GM19035 (cell line): ENCODE data around the gene ZNF653.
"Not testable (repeated sequence)": the region's sequence is repeated elsewhere in the genome, so short reads cannot be mapped to it uniquely, and the experiment has no call there.

Experiments
- ATAC-seq: cut with Tn5 transposase; IDR thresholded peaks from one replicate; pipeline ENCODE4 v1.9.1; 2021; ENCODE audit not compliant: unreplicated experiment

ZNF653 gene

GRCh38 chr19:11458236-11458900, 47.3 kb downstream of the ZNF653 start:
- ATAC-seq, result no peak

DNA sequence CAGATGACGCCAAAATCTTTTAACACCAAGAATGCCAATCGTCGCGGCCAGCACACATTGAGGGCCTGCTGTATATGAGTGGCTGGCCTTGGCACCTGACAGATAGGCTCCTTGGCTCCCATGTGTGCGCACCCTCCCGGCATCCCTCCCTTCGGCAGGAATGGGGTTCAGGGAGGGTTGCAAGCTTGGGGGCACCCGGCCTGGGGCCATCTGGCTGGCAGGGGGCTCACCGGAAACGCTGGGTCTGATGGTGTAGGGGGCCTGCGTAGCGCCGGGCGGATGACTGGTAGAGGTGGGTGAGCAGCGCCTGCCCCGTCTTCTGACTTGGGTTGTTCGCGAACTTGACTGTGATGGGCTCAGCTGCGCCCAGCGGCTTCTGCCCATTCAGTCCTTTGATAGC, 47.8 kb downstream of the ZNF653 start:
- ATAC-seq, result no peak

DNA sequence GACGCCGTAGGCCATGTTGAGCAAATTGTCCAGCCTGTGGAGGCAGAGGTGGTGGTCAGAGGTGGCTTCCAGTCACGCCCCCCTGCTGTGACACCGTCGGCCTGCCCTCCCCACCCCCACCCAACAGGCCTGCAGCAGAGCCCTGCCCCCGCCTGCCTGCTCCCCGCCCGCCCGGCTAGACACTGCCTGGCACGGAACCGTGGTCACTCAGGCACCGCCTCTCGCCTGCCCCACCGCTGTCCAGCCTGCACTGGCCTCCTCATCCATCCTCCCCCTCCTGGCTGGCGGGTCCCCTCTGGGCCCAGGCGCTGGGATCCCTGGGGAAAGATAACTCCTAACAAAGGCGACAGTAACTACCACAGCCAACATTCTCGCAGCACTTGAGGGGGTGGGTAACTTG, 48.5 kb downstream of the ZNF653 start:
- ATAC-seq, result no peak

DNA sequence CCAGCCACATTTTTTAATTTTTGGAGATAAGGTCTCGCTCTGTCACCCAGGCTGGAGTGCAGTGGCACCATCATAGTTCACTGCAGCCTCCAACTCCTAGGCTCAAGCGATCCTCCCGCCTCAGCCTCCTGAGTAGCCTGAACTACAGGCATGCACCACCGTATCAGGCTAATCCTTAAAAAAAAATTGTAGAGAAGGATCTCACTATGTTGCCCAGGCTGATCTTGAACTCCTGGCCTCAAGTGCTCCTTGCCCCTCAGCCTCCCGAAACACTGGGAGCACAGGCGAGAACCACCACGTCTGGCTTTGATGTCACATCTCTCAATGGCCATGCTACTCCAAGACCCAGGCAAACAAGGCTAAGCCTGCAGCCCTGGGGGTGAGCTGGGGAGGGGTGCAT, 49.0 kb downstream of the ZNF653 start:
- ATAC-seq, result no peak

GRCh38 chr19:11455233-11455554, 50.4 kb downstream of the ZNF653 start:
- ATAC-seq, result not testable (repeated sequence)

DNA sequence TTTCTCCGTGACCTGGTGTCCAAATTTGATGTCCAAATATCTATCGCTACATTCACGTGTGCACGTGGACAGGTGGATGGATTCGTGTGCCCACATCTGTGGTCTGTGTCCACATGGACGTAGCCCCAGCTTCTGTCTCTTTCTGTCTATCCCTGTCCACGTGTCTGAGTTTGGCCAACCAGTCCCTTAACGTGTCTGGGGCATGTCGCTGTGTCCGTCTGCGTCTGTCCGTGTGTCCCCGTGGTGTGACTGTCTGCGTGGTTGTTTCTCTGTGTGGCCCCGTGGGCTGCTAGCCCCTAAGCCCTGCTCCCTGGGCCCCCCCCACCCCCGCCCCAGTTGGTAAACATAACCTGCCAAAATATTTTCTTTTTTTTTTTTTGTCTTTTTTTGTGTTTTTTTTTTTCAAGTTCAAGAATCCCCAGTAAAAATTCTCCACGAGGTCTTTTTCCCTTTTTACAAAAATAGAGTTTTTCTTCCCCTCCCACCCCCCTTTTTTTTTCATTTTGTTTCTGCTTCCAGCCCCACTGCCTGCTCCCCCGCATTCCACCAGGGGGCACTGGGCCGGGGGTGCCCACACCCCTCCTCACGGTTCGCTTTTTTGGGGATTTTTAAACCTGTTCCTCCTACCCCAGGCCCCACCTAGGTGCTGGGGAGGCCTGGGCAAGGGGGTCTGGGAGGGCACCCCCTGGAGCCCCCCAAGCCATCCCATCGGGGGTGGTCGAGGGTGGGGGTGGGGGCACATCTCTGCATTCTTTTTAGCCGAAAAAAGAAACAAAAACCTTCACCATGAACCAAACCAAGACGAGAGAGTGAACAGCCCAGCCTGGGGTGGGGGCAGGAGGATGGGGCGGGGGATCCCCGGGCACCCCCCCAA, 51.9 kb downstream of the ZNF653 start:
- ATAC-seq, result no peak

GRCh38 chr19:11452620-11453310, 52.9 kb downstream of the ZNF653 start:
- no peak for ATAC-seq

DNA sequence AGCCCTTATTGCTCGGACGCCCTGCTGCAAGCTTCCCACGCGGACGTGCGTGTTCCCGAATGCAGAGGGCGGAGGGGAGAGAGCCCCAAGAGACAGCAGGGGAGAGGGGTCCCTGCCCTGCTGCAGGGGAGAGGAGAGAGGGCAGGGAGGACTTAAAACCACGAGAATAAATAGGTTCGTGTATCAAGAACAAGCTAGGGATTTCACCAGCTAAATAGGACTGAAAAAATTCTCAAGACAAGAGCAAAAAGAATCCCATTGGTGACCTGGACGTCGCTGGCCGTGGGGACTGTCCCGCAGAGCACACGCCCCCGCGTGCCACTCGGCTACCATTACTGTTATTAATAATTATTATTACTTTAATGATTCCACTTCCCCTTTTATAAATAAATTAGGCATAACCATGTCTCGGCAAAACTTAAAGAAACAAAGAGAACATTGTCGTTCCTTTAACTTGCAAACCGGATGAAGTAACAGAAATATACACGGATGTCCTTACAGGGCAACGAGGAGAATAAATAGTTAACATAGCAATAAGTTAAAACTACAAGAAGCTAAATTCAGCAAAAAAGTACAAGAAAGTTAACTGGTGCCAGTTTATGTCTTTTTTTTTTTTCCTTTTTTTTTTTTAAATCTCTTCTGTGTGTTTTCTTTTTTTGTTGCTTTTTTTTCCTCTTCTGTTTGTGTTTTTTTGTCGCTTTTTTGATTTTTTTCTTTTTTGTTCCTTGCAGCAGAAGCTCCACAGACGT, 53.6 kb downstream of the ZNF653 start:
- ATAC-seq, result no peak

DNA sequence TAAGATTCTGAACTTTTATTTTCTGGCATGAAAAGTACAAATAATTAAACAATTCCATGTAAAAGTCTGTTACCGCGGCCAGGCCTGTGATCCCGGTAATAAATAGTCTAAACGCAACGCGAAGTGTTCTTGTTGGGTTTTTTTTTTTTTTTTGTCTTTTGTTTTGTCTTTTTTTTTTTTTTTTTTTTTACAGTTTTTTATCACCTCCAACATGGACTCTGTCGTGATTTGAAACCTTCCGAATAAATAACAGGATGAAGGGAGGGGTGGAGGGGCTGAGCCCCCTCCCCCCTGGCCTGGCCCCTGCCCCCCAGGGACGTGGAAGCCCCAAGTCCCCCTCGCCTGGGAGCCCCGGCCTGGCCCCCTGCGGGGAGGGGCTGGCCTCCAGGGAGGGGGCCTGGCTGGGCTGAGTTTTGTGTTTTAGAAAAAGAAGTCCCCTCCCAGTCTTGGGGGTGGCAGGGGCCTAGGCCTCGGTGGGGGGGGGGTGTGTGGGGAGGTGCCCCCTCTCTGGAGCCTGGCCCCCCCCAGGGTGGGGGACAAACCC, 54.2 kb downstream of the ZNF653 start:
- no peak for ATAC-seq

- ATAC-seq, result no peak
These were observed 54.9 kb downstream of the ZNF653 start for GRCh38 chr19:11450570-11451326.

DNA sequence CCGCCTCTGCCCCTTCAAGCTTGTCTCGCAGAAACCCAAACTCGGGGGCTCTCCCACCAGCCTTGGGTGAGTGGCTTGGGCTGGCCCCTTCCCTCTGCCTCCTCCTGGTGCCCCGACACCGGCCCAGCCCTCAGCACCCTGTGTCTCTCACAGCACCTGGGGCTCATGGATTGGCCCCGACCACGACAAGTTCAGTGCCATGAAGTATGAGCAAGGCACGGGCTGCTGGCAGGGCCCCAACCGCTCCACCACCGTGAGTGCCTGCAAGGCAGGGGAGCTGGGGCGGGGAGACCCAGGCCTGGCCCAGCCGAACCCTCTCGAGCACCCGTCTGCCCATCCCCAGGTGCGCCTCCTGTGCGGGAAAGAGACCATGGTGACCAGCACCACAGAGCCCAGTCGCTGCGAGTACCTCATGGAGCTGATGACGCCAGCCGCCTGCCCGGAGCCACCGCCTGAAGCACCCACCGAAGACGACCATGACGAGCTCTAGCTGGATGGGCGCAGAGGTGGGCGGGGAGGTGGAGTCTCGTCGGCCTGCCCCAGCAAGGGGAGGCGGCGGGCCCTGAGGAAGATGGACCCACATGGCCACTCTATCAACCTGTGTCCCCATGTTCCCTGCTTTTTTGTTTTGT, 56.6 kb downstream of the ZNF653 start:
- ATAC-seq, result no peak

- ATAC-seq, result no peak
These were observed 57.2 kb downstream of the ZNF653 start for GRCh38 chr19:11448410-11448809.

- no peak for ATAC-seq
These were observed 58.0 kb downstream of the ZNF653 start for GRCh38 chr19:11447347-11448262.

DNA sequence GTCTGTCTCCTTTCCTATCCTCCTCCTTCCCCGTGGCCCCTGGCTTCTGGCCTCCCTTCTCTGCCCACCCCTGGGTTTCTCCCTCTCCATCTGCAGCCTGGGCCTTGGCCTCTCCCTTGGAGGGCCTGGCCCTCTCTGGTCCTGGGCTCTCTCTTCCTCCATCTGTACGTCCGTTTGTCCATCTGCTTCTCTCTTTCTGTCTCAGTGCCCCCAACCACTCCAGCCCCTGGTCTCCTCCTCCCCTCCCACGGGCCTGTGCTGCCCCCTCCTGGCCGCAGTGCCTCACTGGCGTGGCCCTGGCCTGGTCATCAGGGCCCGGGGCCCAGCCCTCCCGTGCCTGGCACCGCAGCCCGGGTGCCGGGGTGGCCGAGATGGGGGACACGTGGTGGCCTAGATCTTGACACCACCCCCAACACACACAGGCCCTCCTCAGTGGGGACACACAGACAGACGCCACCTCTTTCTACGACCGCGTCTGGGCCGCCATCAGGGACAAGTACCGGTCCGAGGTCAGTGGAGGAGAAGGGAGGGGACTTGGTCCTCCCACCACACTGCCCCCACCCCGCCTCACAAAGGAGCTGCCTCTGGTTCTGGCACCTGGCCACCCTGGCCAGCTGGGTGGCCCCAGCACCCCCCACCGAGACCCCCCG, 58.9 kb downstream of the ZNF653 start:
- ATAC-seq, result no peak

DNA sequence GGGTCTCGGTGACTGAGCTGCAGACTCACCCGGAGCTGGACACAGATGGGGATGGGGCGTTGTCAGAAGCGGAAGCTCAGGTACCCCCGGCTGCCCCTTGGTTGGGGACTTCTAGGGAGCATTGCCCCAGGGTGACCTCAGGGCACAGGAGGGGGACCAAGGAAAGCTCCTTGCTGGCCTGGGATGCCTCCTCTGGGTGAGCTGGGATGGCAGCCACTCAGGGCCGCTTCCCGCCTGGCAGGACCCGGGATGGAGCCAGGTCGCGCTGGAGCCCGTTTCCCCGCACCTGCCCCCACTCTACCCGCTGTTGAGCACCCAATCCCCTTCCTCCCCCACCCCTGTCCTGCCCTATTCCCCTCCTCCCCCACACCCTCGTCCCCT, 59.4 kb downstream of the ZNF653 start:
- ATAC-seq, result no peak

DNA sequence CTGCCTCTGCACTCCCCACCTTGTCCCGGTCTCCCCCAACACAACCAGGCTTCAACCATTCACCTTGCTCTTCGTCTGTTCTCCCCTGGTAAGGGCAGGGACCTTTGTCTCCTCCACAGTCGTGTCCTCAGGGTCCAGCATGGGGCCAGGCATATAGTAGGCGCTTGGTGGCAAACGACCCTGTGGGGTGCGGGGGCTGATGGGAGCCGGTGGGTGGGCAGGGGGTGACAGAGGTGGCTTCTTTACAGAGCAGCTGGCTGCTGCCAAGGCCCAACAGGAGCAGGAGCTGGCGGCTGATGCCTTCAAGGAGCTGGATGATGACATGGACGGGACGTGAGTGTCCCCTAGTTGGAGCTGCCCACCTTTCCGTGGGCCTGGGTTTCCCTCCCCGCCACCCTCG, 60.5 kb downstream of the ZNF653 start:
- no peak for ATAC-seq

DNA sequence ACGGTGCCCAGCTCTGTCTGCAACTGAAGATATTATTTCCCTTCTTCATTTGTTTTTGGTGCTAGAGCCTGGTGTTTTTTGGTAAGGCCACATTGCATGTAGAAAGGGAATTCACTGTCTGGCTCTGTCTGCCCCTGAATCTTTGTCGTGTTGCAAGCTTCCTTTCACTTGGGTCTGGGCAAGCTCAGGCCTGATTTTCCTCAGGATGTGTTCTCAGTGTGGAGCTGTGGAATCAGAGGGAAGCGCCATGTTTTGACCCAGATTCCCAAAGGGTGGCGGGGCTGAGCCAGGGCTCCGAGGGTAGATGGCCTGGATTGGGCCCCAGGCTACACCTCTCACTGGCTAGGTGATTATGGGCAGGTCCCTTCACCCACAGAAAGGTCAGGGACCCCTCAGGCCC, 61.6 kb downstream of the ZNF653 start:
- ATAC-seq, result no peak

- no peak for ATAC-seq
These were observed 67.7 kb downstream of the ZNF653 start for GRCh38 chr19:11437955-11438354.
